GM23248 (cell line): ENCODE results near the gene BLVRA.

Experiments
- EZH2 ChIP-seq: fragments of 200-600 bp; sonication (generic); IDR thresholded peaks from 2 replicates; pipeline ENCODE4 v1.6.1; 2018; ENCODE audit warnings: antibody characterized with exemption, mild to moderate bottlenecking; ENCODE audit not compliant: insufficient read depth, poor library complexity, severe bottlenecking
- EZH2phosphoT487 ChIP-seq: fragments of 200-600 bp; sonication (generic); IDR thresholded peaks from 2 replicates; pipeline ENCODE4 v1.6.1; 2018; ENCODE audit warnings: antibody characterized with exemption, moderate library complexity, mild to moderate bottlenecking, low read depth; ENCODE audit not compliant: insufficient read depth

- no peak for TF ChIP-seq EZH2
- TF ChIP-seq EZH2phosphoT487: no peak
These were observed 31.5 kb downstream of the BLVRA start for GRCh38 chr7:43790006-43790405.
